Mesothelial cell of epicardium (in vitro differentiated cells): ENCODE measurements around the gene CYBC1. TPM values are rescaled to one million over a fixed set of nuclear protein-coding genes. Genes with fewer than 3 reads are reported as not detected.

Experiments used
- DNase-seq, 2 experiments: peaks; one replicate each; pipeline ENCODE4 v3.0.0; 2021; ENCODE audit warnings: low spot score in 2 of 2; ENCODE audit not compliant: unreplicated experiment in 2 of 2
- H3K27ac Mint-ChIP-seq: 2 replicates; pipeline ENCODE4 v1.8.0; 2021; ENCODE audit warnings: mixed read lengths
- H3K27me3 Mint-ChIP-seq: 2 replicates; pipeline ENCODE4 v1.8.0; 2021; ENCODE audit warnings: low read depth, mixed read lengths
- H3K36me3 Mint-ChIP-seq: 2 replicates; pipeline ENCODE4 v1.8.0; 2021; ENCODE audit warnings: mixed read lengths
- H3K4me1 Mint-ChIP-seq: 2 replicates; pipeline ENCODE4 v1.8.0; 2021; ENCODE audit warnings: mixed read lengths
- H3K4me3 Mint-ChIP-seq: 2 replicates; pipeline ENCODE4 v1.8.0; 2021; ENCODE audit warnings: mild to moderate bottlenecking, moderate library complexity, mixed read lengths
- H3K9me3 Mint-ChIP-seq: 2 replicates; pipeline ENCODE4 v1.8.0; 2021; ENCODE audit warnings: mixed read lengths
- total RNA-seq: library from RNA; stranded (reverse); gene quantifications from 3 replicates; pipeline ENCODE4 v1.2.1, GENCODE V29; 2021
- TF ChIP-seq, protein P1 (sequence below): fragments of 200-600 bp; sonication (generic); IDR thresholded peaks from one replicate; pipeline ENCODE4 v1.5.0; 2021; ENCODE audit warnings: antibody characterized with exemption; ENCODE audit not compliant: unreplicated experiment

The CYBC1 gene
- total RNA-seq, 1 donor from 2014 or later, result 86.7 TPM

DNA sequence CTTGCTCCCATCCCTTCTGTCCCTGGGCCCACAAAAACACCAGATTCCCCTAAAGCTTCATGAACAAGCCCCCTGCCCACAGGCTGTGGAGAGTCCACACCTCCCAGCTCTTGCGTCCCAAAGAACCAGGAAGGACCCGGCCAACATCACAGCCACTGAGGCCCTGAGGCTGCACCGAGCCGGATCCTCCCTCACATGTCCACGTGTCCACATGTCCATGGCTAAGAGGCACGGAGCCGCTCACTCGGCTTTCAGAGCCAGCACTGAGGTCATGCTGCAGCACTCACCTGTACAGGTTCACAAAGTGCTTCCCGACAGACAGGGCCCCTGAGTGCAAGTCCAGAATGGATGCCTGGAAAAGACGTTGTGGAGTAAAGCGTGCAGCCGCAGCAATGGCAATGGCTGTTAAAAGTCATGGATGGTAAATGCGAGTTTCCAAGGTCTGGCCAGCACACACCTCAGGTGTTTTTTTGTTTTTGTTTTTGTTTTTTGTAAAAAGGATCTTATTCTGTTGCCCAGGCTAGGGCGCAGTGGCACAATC lies 44.4 kb downstream of the CYBC1 start:
- H3K4me3 Mint-ChIP-seq, result no peak overlapping the region
- DNase-seq, result no peak
- no peaks in the 10 kb centered on the region for H3K27me3 Mint-ChIP-seq
- H3K4me1 Mint-ChIP-seq, result no peaks in the 10 kb centered on the region
- H3K9me3 Mint-ChIP-seq, result no peaks in the 10 kb centered on the region
- H3K36me3 Mint-ChIP-seq, result peaks cover 24% of the 10 kb centered on the region
- TF ChIP-seq, protein P1, sequence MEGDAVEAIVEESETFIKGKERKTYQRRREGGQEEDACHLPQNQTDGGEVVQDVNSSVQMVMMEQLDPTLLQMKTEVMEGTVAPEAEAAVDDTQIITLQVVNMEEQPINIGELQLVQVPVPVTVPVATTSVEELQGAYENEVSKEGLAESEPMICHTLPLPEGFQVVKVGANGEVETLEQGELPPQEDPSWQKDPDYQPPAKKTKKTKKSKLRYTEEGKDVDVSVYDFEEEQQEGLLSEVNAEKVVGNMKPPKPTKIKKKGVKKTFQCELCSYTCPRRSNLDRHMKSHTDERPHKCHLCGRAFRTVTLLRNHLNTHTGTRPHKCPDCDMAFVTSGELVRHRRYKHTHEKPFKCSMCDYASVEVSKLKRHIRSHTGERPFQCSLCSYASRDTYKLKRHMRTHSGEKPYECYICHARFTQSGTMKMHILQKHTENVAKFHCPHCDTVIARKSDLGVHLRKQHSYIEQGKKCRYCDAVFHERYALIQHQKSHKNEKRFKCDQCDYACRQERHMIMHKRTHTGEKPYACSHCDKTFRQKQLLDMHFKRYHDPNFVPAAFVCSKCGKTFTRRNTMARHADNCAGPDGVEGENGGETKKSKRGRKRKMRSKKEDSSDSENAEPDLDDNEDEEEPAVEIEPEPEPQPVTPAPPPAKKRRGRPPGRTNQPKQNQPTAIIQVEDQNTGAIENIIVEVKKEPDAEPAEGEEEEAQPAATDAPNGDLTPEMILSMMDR, result no peak
- no peak overlapping the region for H3K27ac Mint-ChIP-seq

DNA sequence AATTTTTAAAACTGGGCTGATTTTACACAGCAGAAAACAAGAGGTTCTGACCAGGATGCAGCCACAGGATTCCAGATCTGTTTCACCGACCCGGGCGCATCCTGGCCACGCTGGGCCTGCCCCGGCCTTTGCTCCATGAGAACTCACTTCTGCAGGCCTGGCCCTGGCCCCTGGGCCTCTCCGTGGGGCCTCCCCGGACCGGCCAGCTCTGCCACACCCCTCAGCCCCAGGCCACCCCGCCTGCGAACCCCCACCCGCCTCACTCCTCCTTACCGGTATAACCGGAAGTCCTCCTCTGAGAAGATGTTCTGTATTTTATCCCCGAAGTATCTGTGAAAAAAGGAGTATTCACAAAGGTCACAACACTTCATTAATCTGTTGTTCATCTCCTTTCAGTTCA lies 45.5 kb downstream of the CYBC1 start:
- Mint-ChIP-seq H3K27ac (no peak overlapping the region), H3K4me3 (no peak overlapping the region), H3K27me3 (no peaks in the 10 kb centered on the region), H3K9me3 (no peaks in the 10 kb centered on the region), H3K36me3 (peaks cover 27% of the 10 kb centered on the region), H3K4me1 (no peaks in the 10 kb centered on the region)
- TF ChIP-seq, protein P1, result no peak
- no peak for DNase-seq

DNA sequence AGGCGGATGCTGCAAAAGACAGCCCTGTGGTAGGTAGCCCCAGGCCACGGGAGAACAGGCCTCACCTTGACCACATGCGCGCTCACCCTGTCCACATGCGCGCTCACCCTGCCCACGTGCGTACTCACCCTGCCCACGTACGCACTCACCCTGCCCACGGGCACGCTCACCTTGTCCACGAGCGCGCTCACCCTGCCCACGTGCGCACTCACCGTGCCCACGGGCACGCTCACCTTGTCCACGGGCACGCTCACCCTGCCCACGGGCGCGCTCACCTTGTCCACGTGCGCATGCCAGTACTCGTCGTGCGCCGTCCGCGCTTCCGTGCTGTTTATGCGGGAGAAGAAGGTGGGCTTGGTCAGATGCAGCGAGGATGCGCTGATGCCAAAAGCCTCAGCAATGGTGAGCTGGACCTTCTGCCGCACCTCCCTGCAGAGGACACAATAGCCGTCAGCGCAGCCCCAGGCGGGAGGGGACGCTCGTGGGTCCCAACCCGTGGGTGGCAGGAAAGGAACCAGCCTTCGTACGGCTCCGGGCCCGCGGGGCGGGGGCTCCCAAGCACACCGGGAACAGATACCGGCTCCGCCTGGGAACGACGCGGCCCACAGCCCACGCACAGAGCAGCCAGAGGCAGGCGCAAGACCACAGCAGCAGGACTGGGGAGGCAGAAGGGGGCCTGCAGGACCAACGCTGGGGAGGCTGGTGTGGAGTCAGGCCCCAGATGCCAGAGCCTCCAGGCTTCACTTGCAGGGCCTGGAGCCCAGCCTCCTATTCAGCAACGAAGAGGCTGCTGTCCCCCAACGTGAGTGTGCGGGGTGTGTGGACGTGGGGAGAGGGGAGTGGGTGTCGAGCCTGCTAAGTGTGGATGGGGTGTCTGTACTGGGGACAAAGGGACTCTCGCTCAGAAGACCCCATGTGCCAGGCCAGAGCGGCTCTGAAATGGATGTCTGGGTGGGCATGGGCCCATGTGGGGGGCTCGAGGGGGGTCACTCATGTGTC lies 46.6 kb downstream of the CYBC1 start:
- TF ChIP-seq, protein P1, result no peak
- Mint-ChIP-seq H3K4me3 (no peak overlapping the region), H3K4me1 (no peaks in the 10 kb centered on the region), H3K27me3 (no peaks in the 10 kb centered on the region), H3K36me3 (peaks cover 24% of the 10 kb centered on the region), H3K9me3 (no peaks in the 10 kb centered on the region), H3K27ac (no peak overlapping the region)
- DNase-seq, result no peak

DNA sequence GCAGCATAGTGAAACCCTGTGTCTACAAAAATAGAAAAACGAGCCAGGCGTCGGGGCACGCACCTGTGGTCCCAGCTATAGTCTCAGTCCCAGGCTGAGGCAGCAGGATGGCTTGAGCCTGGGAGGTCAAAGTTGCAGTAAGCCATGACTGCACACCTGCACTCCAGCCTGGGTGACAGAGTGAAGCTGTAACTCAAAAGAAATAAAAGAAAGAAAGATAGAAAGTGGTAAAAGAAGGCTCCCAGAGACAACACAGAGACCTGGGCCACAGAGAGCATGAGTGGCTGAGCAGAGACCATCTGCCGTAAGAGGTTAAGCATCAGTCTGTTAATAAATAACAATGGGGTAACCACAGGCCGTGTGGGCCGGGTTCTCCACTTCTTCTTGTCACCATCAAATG lies 47.7 kb downstream of the CYBC1 start:
- Mint-ChIP-seq H3K36me3 (peaks cover 24% of the 10 kb centered on the region), H3K9me3 (no peaks in the 10 kb centered on the region), H3K4me1 (no peaks in the 10 kb centered on the region), H3K4me3 (no peak overlapping the region), H3K27ac (no peak overlapping the region), H3K27me3 (no peaks in the 10 kb centered on the region)
- no peak for DNase-seq
- TF ChIP-seq, protein P1, result no peak

DNA sequence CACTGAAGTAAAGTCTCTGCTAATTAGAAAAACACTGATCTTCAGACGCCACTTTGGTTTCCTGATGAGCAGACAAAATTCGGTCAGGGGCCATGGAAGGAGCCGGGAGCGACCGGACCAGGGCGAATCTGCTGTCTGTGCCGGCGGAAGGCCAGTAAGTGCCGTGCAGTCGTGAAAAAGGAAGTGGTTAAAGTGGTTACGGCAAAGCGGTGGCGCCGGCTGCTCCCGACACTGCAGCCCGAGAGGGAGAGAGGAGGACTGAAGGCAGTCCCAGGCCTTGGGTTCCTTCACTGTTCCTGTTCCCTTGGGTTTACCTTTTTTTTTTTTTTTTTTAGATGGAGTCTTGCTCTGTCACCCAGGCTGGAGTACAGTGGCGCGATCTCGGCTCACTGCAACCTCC lies 49.7 kb downstream of the CYBC1 start:
- Mint-ChIP-seq H3K4me3 (no peak overlapping the region), H3K27me3 (no peaks in the 10 kb centered on the region), H3K27ac (no peak overlapping the region), H3K36me3 (peaks cover 15% of the 10 kb centered on the region), H3K4me1 (no peaks in the 10 kb centered on the region), H3K9me3 (no peaks in the 10 kb centered on the region)
- TF ChIP-seq, protein P1, result no peak
- DNase-seq, result no peak
